K562 (cell line): ENCODE results near the gene RALGPS1. TPM values are rescaled to one million over a fixed set of nuclear protein-coding genes. Genes with fewer than 3 reads are reported as not detected.

Source experiments
- ATAC-seq: fragments of 200-7000 bp; cut with Tn5 transposase; 3 replicates; pipeline ENCODE4 v1.9.1; 2020; ENCODE audit warnings: moderate library complexity
- BruUV-seq: library from RNA; stranded (reverse); fragments of 400-500 nt; replicated peaks from 2 replicates; lab custom pipeline; 2021; lab: Mats Ljungman, UMichigan
- CTCF ChIA-PET: fragments of 300-600 bp; formaldehyde crosslinking; extraction: SDS; loops from one replicate; lab custom pipeline; 2021; ENCODE audit warnings: low intra/inter-chr PET ratio; lab: Yijun Ruan, JAX
- POLR2A ChIA-PET: fragments of 300-600, 350-650 bp; sonication (Branson Sonifier 250); formaldehyde crosslinking; extraction: SDS; loops from one replicate; lab custom pipeline; 2021; ENCODE audit warnings: antibody characterized with exemption, inconsistent platforms; lab: Yijun Ruan, JAX
- DNase-seq, 4 experiments: peaks; one replicate each; pipeline versions ENCODE4 v3.0.0 to v3.0.0-alpha.2; 2011 to 2018; ENCODE audit warnings: low spot score in 3 of 4, mixed read lengths in 3 of 4; ENCODE audit errors: extremely low read depth in 1 of 4
- FAIRE-seq: peaks from 2 replicates; lab custom pipeline; 2011; peaks lifted over from hg19 to GRCh38; lab: Jason Lieb, UNC
- H2AFZ ChIP-seq: 2 replicates; pipeline ENCODE4 v1.6.0; 2011; ENCODE audit warnings: low read depth, low read length, control low read depth, inconsistent platforms
- H3K27ac ChIP-seq: fragments of 200-600 bp; 3 replicates; pipeline ENCODE4 v1.8.0; 2011; ENCODE audit warnings: low read depth, mild to moderate bottlenecking, control low read depth, inconsistent platforms, low read length, moderate library complexity, mixed read lengths; ENCODE audit errors: extremely low read depth
- H3K27me3 ChIP-seq, 2 experiments: fragments of 300-600 bp in 1 of 2; 2 replicates in 1 of 2; 3 replicates in 1 of 2; pipeline versions ENCODE4 v1.6.0 to v1.8.0; 2011; ENCODE audit warnings: inconsistent platforms in 2 of 2, low read length in 2 of 2, mild to moderate bottlenecking in 1 of 2, mixed read lengths in 1 of 2, moderate library complexity in 1 of 2; ENCODE audit not compliant: control insufficient read depth in 2 of 2, insufficient read depth in 2 of 2
- H3K36me3 ChIP-seq: fragments of 300-600 bp; 3 replicates; pipeline ENCODE4 v1.8.0; 2011; ENCODE audit warnings: mild to moderate bottlenecking, low read length, inconsistent platforms; ENCODE audit not compliant: control insufficient read depth, insufficient read depth
- H3K4me1 ChIP-seq, 2 experiments: fragments of 200-600 bp in 1 of 2; replicated peaks in 1 of 2; 2 replicates in 1 of 2; 3 replicates in 1 of 2; pipeline versions ENCODE4 v1.5.1 to v1.8.0; 2011; ENCODE audit warnings: inconsistent platforms in 2 of 2, low read length in 2 of 2, mild to moderate bottlenecking in 1 of 2, mixed read lengths in 1 of 2, moderate library complexity in 1 of 2; ENCODE audit not compliant: control insufficient read depth in 2 of 2, insufficient read depth in 2 of 2
- H3K4me2 ChIP-seq: 2 replicates; pipeline ENCODE4 v1.6.1; 2011; ENCODE audit warnings: low read length, control low read depth, inconsistent platforms, mixed read lengths; ENCODE audit not compliant: insufficient read depth
- H3K4me3 ChIP-seq: fragments of 200-600 bp; sonication (generic), shearing (Covaris generic); 2 replicates; pipeline ENCODE4 v1.5.1; 2016; ENCODE audit warnings: control low read depth, inconsistent platforms
- H3K79me2 ChIP-seq: fragments of 200-600 bp; 3 replicates; pipeline ENCODE4 v1.8.0; 2011; ENCODE audit warnings: low read length, inconsistent platforms; ENCODE audit not compliant: control insufficient read depth, insufficient read depth
- H3K9ac ChIP-seq, 2 experiments: 2 replicates each; pipeline versions ENCODE4 v1.6.0 to v1.6.1; 2011; ENCODE audit warnings: low read depth in 2 of 2, low read length in 2 of 2, control low read depth in 1 of 2, inconsistent platforms in 1 of 2, mild to moderate bottlenecking in 1 of 2, mixed read lengths in 1 of 2; ENCODE audit not compliant: insufficient read depth in 1 of 2
- H3K9me1 ChIP-seq: one replicate; pipeline ENCODE4 v1.6.0; 2011; ENCODE audit warnings: inconsistent platforms, mild to moderate bottlenecking, low read length, moderate library complexity; ENCODE audit not compliant: control insufficient read depth, insufficient read depth
- H3K9me3 ChIP-seq: replicated peaks from 2 replicates; pipeline ENCODE4 v1.5.1; 2011; ENCODE audit warnings: low read depth, low read length, inconsistent platforms; ENCODE audit not compliant: control insufficient read depth, insufficient read depth
- H4K20me1 ChIP-seq: replicated peaks from 2 replicates; pipeline ENCODE4 v1.6.1; 2011; ENCODE audit warnings: low read length, inconsistent platforms, mixed read lengths; ENCODE audit not compliant: control insufficient read depth, insufficient read depth
- BRF1 ChIP-seq: IDR thresholded peaks from 3 replicates; pipeline ENCODE4 v1.6.1; 2011; ENCODE audit warnings: borderline replicate concordance, mild to moderate bottlenecking; ENCODE audit not compliant: insufficient read length; ENCODE audit errors: extremely low read depth
- DNMT1 ChIP-seq: fragments of 450-650 bp; IDR thresholded peaks from 2 replicates; pipeline ENCODE4 v1.6.1; 2016; ENCODE audit warnings: antibody characterized with exemption, mild to moderate bottlenecking
- ELK3 ChIP-seq: fragments of 450-650 bp; formaldehyde crosslinking; IDR thresholded peaks from 2 replicates; pipeline ENCODE4 v1.4.0; 2020; ENCODE audit warnings: mild to moderate bottlenecking
- ERF ChIP-seq: fragments of 450-650 bp; formaldehyde crosslinking; IDR thresholded peaks from 2 replicates; pipeline ENCODE4 v1.4.0; 2020; ENCODE audit warnings: mild to moderate bottlenecking, mixed read lengths
- ETV5 ChIP-seq: sonication (generic); formaldehyde crosslinking; IDR thresholded peaks from 2 replicates; pipeline ENCODE4 v1.4.0; 2020; ENCODE audit warnings: low read depth, mild to moderate bottlenecking, missing genetic modification reagents
- FOXM1 ChIP-seq, 2 experiments: fragments of 450-650 bp in 1 of 2; sonication (generic) in 1 of 2; formaldehyde crosslinking in 1 of 2; IDR thresholded peaks; 2 replicates each; pipeline versions ENCODE4 v1.6.1 to v1.9.0; 2017 to 2022; ENCODE audit warnings: low read depth in 2 of 2, mild to moderate bottlenecking in 2 of 2, missing genetic modification reagents in 1 of 2, moderate library complexity in 1 of 2
- HMGN3 ChIP-seq: IDR thresholded peaks from 2 replicates; pipeline ENCODE4 v1.6.1; 2011; ENCODE audit warnings: borderline replicate concordance, low read depth, mild to moderate bottlenecking, mixed read lengths, low read length; ENCODE audit not compliant: insufficient read length; ENCODE audit errors: extremely low read depth
- IRF9 ChIP-seq: fragments of 450-650 bp; IDR thresholded peaks from 2 replicates; pipeline ENCODE4 v1.6.1; 2016; ENCODE audit warnings: missing biosample characterization, missing genetic modification characterization
- KAT2B ChIP-seq: IDR thresholded peaks from one replicate; pipeline ENCODE4 v1.6.1; 2012; ENCODE audit warnings: low read depth, mild to moderate bottlenecking, control low read depth, inconsistent platforms, low read length, moderate library complexity
- KDM2B ChIP-seq: fragments of 250-450 bp; sonication (Bioruptor Pico); IDR thresholded peaks from 2 replicates; pipeline ENCODE4 v1.8.0; 2021; ENCODE audit warnings: mild to moderate bottlenecking, moderate library complexity
- MAZ ChIP-seq, 2 experiments: fragments of 450-650 bp in 1 of 2; sonication (generic) in 1 of 2; formaldehyde crosslinking; IDR thresholded peaks in 1 of 2; conservative IDR thresholded peaks in 1 of 2; 2 replicates each; pipeline versions ENCODE4 v1.4.0 to v1.5.0; 2020; ENCODE audit warnings: mild to moderate bottlenecking in 1 of 2, missing genetic modification reagents in 1 of 2
- RBFOX2 ChIP-seq: fragments of 200-400 bp; formaldehyde crosslinking; IDR thresholded peaks from 2 replicates; pipeline ENCODE4 v1.6.1; 2017; ENCODE audit warnings: low read depth, mild to moderate bottlenecking, low read length, moderate library complexity
- RFX5 ChIP-seq: IDR thresholded peaks from 2 replicates; pipeline ENCODE4 v1.6.1; 2011; ENCODE audit warnings: low read depth, mild to moderate bottlenecking, improper control_type of control experiment, low read length
- STAT5B ChIP-seq: fragments of 250-450 bp; sonication (Bioruptor Pico); IDR thresholded peaks from 2 replicates; pipeline ENCODE4 v1.8.0; 2021; ENCODE audit warnings: mild to moderate bottlenecking, inconsistent platforms
- YY1 ChIP-seq, 3 experiments: IDR thresholded peaks; 2 replicates each; pipeline ENCODE4 v1.6.1; 2011; ENCODE audit warnings: low read length in 2 of 3, mild to moderate bottlenecking in 2 of 3, moderate library complexity in 2 of 3, borderline replicate concordance in 1 of 3, control low read depth in 1 of 3, low read depth in 1 of 3; ENCODE audit not compliant: insufficient read depth in 3 of 3, insufficient replicate concordance in 2 of 3, control insufficient read depth in 1 of 3, insufficient read length in 1 of 3; ENCODE audit errors: extremely low read depth in 1 of 3
- ZNF165 ChIP-seq: fragments of 250-450 bp; sonication (Bioruptor Pico); IDR thresholded peaks from 2 replicates; pipeline ENCODE4 v1.4.0; 2020; ENCODE audit warnings: borderline replicate concordance
- ZNF3 ChIP-seq: fragments of 250-450 bp; sonication (Bioruptor Pico); IDR thresholded peaks from 2 replicates; pipeline ENCODE4 v1.5.0; 2021; ENCODE audit warnings: mild to moderate bottlenecking, moderate library complexity
- ZNF77 ChIP-seq: fragments of 250-450 bp; sonication (Bioruptor Pico); IDR thresholded peaks from 2 replicates; pipeline ENCODE4 v1.5.0; 2020
- WGBS: fragments of 100-300 bp; shearing (Covaris generic); methylation state at CpG from one replicate; pipeline ENCODE4 v1.1.6; 2016; ENCODE audit warnings: low coverage, mixed read lengths; ENCODE audit not compliant: insufficient coverage; ENCODE audit errors: missing lambda C conversion rate; 5-methylcytosine and 5-hydroxymethylcytosine counted together
- in situ Hi-C: fragments of 300-500 bp; cut with MboI; formaldehyde crosslinking; loops from 4 replicates; pipeline ENCODE4 v1.15.0; 2018; ENCODE audit warnings: inconsistent platforms, mixed read lengths
- intact Hi-C: fragments of 100-400 bp; cut with micrococcal nuclease; formaldehyde crosslinking; loops from 2 replicates; pipeline ENCODE4 v1.14.2; 2022
- polyA plus RNA-seq, 8 experiments: library from polyadenylated mRNA; depleted of rRNA in 4 of 8; stranded (reverse) in 5 of 8; unstranded in 3 of 8; fragments of >200 nt; fragmentation: Nextera tagmentation in 2 of 8; fragmentation: Illumina TruSeq in 1 of 8; extraction: Ambion mirVana in 2 of 8; extraction: Trizol in 1 of 8; gene quantifications; 2 replicates each; pipeline versions ENCODE4 v1.2.1 to v1.2.3, GENCODE V29; 2011 to 2014; ENCODE audit warnings: inconsistent platforms in 1 of 8, missing spikeins in 1 of 8
- total RNA-seq, 7 experiments: library from RNA; depleted of rRNA in 6 of 7; stranded (reverse); fragments of >200 nt in 6 of 7; fragmentation: Illumina TruSeq in 2 of 7; extraction: Trizol in 2 of 7; gene quantifications; 2 replicates each; pipeline versions ENCODE4 v1.2.1 to v1.2.3, GENCODE V29; 2011 to 2021; ENCODE audit warnings: low replicate concordance in 1 of 7

The RALGPS1 gene
- total and polyA plus RNA-seq, 9 of the 15 experiments (the other 6 are each of a cell fraction or from before 2014, with no cell fraction given) = 0.04 to 2.6 (median 1.5) TPM

DNA sequence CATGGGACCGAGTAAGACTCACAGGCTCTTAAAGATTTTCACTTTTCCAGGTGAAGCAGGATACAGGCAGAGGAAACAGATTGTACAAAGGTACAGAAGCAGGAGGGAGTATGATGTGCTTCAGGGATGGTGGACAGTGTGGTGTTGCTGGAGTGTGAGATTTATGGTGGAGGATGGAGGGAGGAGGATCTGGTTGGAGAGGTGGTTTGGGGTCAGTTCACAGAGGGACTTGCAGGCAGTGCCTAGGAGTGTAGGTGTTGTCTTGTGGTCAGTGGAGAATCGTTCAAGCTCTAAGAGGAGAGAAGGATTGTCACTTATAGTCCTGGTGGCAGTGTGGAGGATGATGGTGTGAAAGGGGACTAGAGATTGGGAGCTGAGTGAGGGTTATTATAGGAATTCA, 11.8 kb downstream of the RALGPS1 start (continued):
- TF ChIP-seq ETV5 = no peak
- no peak for TF ChIP-seq ELK3 (CRISPR knock-in tag)
- TF ChIP-seq RFX5 = no peak

DNA sequence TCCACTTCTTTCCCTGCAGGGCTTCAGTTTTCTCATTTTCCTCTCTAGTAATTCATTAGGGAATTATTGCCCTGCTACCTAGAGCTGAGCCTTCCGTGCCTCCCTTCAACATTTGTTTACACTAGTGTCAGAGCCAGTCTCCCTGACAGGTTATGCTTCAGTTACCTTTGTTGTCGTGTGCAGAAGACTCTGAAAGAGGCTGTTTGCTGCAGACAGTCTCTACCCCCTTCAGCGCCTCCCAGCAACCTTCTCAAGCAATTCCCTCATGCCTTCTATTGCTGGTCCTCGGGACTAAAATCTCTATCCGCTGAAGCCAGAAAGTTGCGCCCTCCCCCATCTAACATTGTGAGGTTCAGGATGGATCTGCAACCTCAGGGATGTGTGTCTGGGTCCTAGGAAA, 12.8 kb downstream of the RALGPS1 start:
- H3K9me3 ChIP-seq = no peaks in the 10 kb centered on the region
- no peaks in the 10 kb centered on the region for H3K79me2 ChIP-seq
- no peaks in the 10 kb centered on the region for H3K36me3 ChIP-seq
- intact Hi-C loops (no loop called here), in situ Hi-C loops (loop anchor here (25.0 kb wide), 1 partner anchor 985 kb away; the partner anchor contains the start of gene ST6GALNAC4)
- DNase-seq (no peak), FAIRE-seq (no peak), ATAC-seq (no peak)
- TF ChIP-seq ZNF165 = no peak
- TF ChIP-seq ERF = no peak
- no peak for TF ChIP-seq BRF1
- TF ChIP-seq RBFOX2 = no peak
- TF ChIP-seq HMGN3 = no peak
- TF ChIP-seq MAZ (CRISPR knock-in tag; conservative IDR thresholded peaks at IDR 0.05 in 1 of 2, IDR thresholded peaks at IDR 0.05 in 1 of 2) = no peak
- no peak for TF ChIP-seq KAT2B
- TF ChIP-seq STAT5B (CRISPR knock-in tag) = no peak
- TF ChIP-seq YY1 (IDR thresholded peaks at IDR 0.05; ENCODE audit: borderline replicate concordance in 1 of 3, control insufficient read depth in 1 of 3, extremely low read depth in 1 of 3, insufficient read depth in 3 of 3, insufficient read length in 1 of 3, insufficient replicate concordance in 2 of 3, low read depth in 1 of 3, low read length in 2 of 3) = no peak
- no peak for TF ChIP-seq IRF9 (tag)
- no peak for TF ChIP-seq ZNF3
- TF ChIP-seq DNMT1 = no peak
- TF ChIP-seq KDM2B = no peak
- no peak for TF ChIP-seq ZNF77 (CRISPR knock-in tag)
- no peak for TF ChIP-seq FOXM1 (IDR thresholded peaks at IDR 0.05; ENCODE audit: low read depth)
- no peak for TF ChIP-seq FOXM1 (CRISPR knock-in tag; IDR thresholded peaks at IDR 0.05; ENCODE audit: low read depth)
- no peaks in the 10 kb centered on the region for H3K4me1 ChIP-seq
- CTCF ChIA-PET = no interaction called here
- no TSS peak for BruUV-seq
- H3K9ac ChIP-seq = no peak overlapping the region
- 1% methylated on average over 6 of the region's 6 CpGs for WGBS
- H3K4me3 ChIP-seq = no peak overlapping the region
- no peak overlapping the region for H2AFZ ChIP-seq
- H3K27me3 ChIP-seq = peaks cover 12 to 38% of the 10 kb centered on the region in 2 experiments
- no peak overlapping the region for H3K27ac ChIP-seq
- H4K20me1 ChIP-seq = no peaks in the 10 kb centered on the region; the same call in 1 of the 2 replicates
- POLR2A ChIA-PET = no interaction called here
- H3K9me1 ChIP-seq = no peaks in the 10 kb centered on the region
- H3K4me2 ChIP-seq = no peak overlapping the region
